Muscle layer of duodenum (tissue), 2 donors: Measurements from ENCODE around the gene BRI3.

Experiments
- H3K27ac ChIP-seq: one replicate; pipeline ENCODE4 v1.7.0; 2013; ENCODE audit warnings: mild to moderate bottlenecking, low read length
- H3K27me3 ChIP-seq: one replicate; pipeline ENCODE4 v1.7.0; 2013; ENCODE audit warnings: low read depth, mild to moderate bottlenecking, control low read depth, low read length
- H3K36me3 ChIP-seq, 2 donors: one replicate each; pipeline ENCODE4 v1.7.0; 2013; ENCODE audit warnings: low read length in 2 of 2, control low read depth in 1 of 2, mild to moderate bottlenecking in 1 of 2; ENCODE audit not compliant: insufficient read depth in 2 of 2, control insufficient read depth in 1 of 2
- H3K4me1 ChIP-seq, 2 donors: one replicate each; pipeline ENCODE4 v1.7.0; 2013; ENCODE audit warnings: low read length in 2 of 2, mild to moderate bottlenecking in 2 of 2, control low read depth in 1 of 2, moderate library complexity in 1 of 2; ENCODE audit not compliant: insufficient read depth in 2 of 2, control insufficient read depth in 1 of 2
- H3K4me3 ChIP-seq, 2 donors: one replicate each; pipeline ENCODE4 v1.7.0; 2013; ENCODE audit warnings: low read length in 2 of 2, low read depth in 1 of 2, mild to moderate bottlenecking in 1 of 2
- H3K9me3 ChIP-seq, 2 donors: one replicate each; pipeline ENCODE4 v1.7.0; 2013; ENCODE audit warnings: low read length in 2 of 2, control low read depth in 1 of 2, mild to moderate bottlenecking in 1 of 2; ENCODE audit not compliant: control insufficient read depth in 1 of 2
- donor health status: healthy.

BRI3 gene

DNA sequence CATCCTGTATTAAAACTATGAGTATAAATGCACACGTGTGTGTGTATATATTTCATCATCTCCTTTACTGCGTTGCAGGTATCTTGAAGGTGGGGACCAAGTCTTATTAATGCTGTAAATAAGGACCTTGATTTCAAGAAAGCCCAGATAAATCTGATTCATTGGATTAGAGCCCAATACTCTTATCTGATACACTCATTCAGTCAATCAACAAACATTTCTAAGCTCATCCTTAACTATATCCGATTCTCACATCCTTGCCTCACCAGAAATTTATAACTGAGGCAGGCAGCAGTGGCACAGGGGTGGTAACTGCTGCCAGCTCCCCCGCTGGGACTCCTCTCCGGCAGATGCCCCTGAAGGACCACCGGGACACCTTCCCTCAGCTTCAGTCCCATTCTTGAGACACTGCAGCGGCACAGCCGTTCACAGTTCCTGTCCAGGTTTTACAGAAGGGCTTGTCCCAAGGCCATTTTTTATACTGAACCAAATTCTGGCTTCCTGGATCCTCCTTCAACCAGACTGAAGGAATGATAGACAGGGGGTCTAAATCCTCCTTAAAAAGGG is 54.0 kb downstream of the BRI3 start:
- H3K27me3 ChIP-seq, result no peaks in the 10 kb centered on the region
- no peak overlapping the region for H3K27ac ChIP-seq
- H3K9me3 ChIP-seq, result peaks cover 0 to 4% of the 10 kb centered on the region in 2 donors

GRCh38 chr7:98338441-98338840 is 57.0 kb downstream of the BRI3 start:
- H3K27me3 ChIP-seq, result no peaks in the 10 kb centered on the region
- H3K4me3 ChIP-seq, result no peak overlapping the region
- no peak overlapping the region for H3K27ac ChIP-seq
- H3K36me3 ChIP-seq, result no peaks in the 10 kb centered on the region
- no peaks in the 10 kb centered on the region for H3K9me3 ChIP-seq
- no peaks in the 10 kb centered on the region for H3K4me1 ChIP-seq

More for the DNA sequence above, 54.0 kb downstream of the BRI3 start:
- H3K4me1 ChIP-seq, result no peaks in the 10 kb centered on the region
- H3K4me3 ChIP-seq, result no peak overlapping the region
- no peaks in the 10 kb centered on the region for H3K36me3 ChIP-seq

- H3K27me3 ChIP-seq, result no peaks in the 10 kb centered on the region
- H3K4me3 ChIP-seq, result no peak overlapping the region
Observed at GRCh38 chr7:98339043-98339442, 57.6 kb downstream of the BRI3 start.

GRCh38 chr7:98341106-98341505 is 59.6 kb downstream of the BRI3 start:
- Histone ChIP-seq H3K27ac (no peak overlapping the region), H3K36me3 (no peaks in the 10 kb centered on the region), H3K9me3 (no peaks in the 10 kb centered on the region), H3K27me3 (no peaks in the 10 kb centered on the region), H3K4me1 (no peaks in the 10 kb centered on the region), H3K4me3 (no peak overlapping the region)

More at GRCh38 chr7:98339043-98339442, 57.6 kb downstream of the BRI3 start:
- H3K9me3 ChIP-seq, result no peaks in the 10 kb centered on the region
- no peaks in the 10 kb centered on the region for H3K36me3 ChIP-seq
- no peak overlapping the region for H3K27ac ChIP-seq
- no peaks in the 10 kb centered on the region for H3K4me1 ChIP-seq
